H1 (cell line): ENCODE measurements around the gene ATAD3A. TPM values are rescaled to one million over a fixed set of nuclear protein-coding genes. Genes with fewer than 3 reads are reported as not detected.

Experiments
- CTCF ChIA-PET: fragments of 300-600 bp; sonication (Branson Sonifier 250); formaldehyde crosslinking; loops from one replicate; lab custom pipeline; 2021; ENCODE audit not compliant: partially characterized antibody; lab: Charles Lee
- POLR2A ChIA-PET: fragments of 300-600 bp; sonication (Branson Sonifier 250); formaldehyde crosslinking; loops from one replicate; lab custom pipeline; 2021; ENCODE audit warnings: inconsistent platforms; ENCODE audit not compliant: partially characterized antibody; lab: Charles Lee
- DNase-seq, 2 experiments: peaks; one replicate each; pipeline versions ENCODE4 v3.0.0 to v3.0.0-alpha.2; 2010 to 2022; ENCODE audit warnings: low spot score in 2 of 2, low read depth in 1 of 2, mixed read lengths in 1 of 2
- FAIRE-seq: peaks from 2 replicates; lab custom pipeline; 2011; peaks lifted over from hg19 to GRCh38; lab: Jason Lieb, UNC
- H2AFZ ChIP-seq: 2 replicates; pipeline ENCODE4 v1.8.1; 2012; ENCODE audit warnings: low read length, inconsistent platforms
- H2AK5ac ChIP-seq: 2 replicates; pipeline ENCODE4 v1.6.1; 2013; ENCODE audit warnings: low read depth, low read length
- H2BK120ac ChIP-seq: replicated peaks from 2 replicates; pipeline ENCODE3; 2013; ENCODE audit warnings: low read depth, low read length, inconsistent platforms
- H2BK12ac ChIP-seq: 2 replicates; pipeline ENCODE4 v1.6.1; 2013; ENCODE audit warnings: low read depth, low read length
- H2BK15ac ChIP-seq: 2 replicates; pipeline ENCODE4 v1.6.1; 2013; ENCODE audit warnings: low read length
- H2BK20ac ChIP-seq: 2 replicates; pipeline ENCODE4 v1.6.1; 2013; ENCODE audit warnings: low read length
- H2BK5ac ChIP-seq: 2 replicates; pipeline ENCODE4 v1.6.1; 2013; ENCODE audit warnings: low read depth, low read length
- H3K14ac ChIP-seq: 2 replicates; pipeline ENCODE4 v1.6.1; 2013; ENCODE audit warnings: inconsistent platforms; ENCODE audit not compliant: insufficient read length
- H3K18ac ChIP-seq: 2 replicates; pipeline ENCODE4 v1.6.1; 2013; ENCODE audit warnings: low read length; ENCODE audit errors: extremely low read depth
- H3K23ac ChIP-seq: 2 replicates; pipeline ENCODE4 v1.6.1; 2013; ENCODE audit warnings: inconsistent platforms; ENCODE audit not compliant: insufficient read length
- H3K23me2 ChIP-seq: 2 replicates; pipeline ENCODE4 v1.6.1; 2013; ENCODE audit warnings: low read depth, low read length
- H3K27ac ChIP-seq: 2 replicates; pipeline ENCODE4 v1.6.1; 2011; ENCODE audit warnings: low read depth, low read length, inconsistent platforms
- H3K27me3 ChIP-seq, 4 experiments: replicated peaks in 1 of 4; 1 replicate in 1 of 4; 2 replicates in 3 of 4; pipeline versions ENCODE4 v1.6.1 to v1.8.1; 2011 to 2013; ENCODE audit warnings: low read length in 3 of 4, mild to moderate bottlenecking in 3 of 4, inconsistent platforms in 2 of 4, mixed read lengths in 2 of 4, moderate library complexity in 1 of 4; ENCODE audit not compliant: control insufficient read depth in 3 of 4, insufficient read depth in 3 of 4; ENCODE audit errors: extremely low read depth in 1 of 4
- H3K36me3 ChIP-seq, 4 experiments: 2 replicates each; pipeline versions ENCODE4 v1.6.1 to v1.8.1; 2011 to 2013; ENCODE audit warnings: mild to moderate bottlenecking in 4 of 4, low read length in 3 of 4, moderate library complexity in 2 of 4, control low read depth in 1 of 4, inconsistent platforms in 1 of 4; ENCODE audit not compliant: insufficient read depth in 4 of 4, control insufficient read depth in 2 of 4
- H3K4ac ChIP-seq: replicated peaks from 2 replicates; pipeline ENCODE3; 2013; ENCODE audit warnings: low read length, low read depth, mixed read lengths, inconsistent platforms; ENCODE audit not compliant: insufficient read length
- H3K4me1 ChIP-seq, 4 experiments: replicated peaks in 1 of 4; 1 replicate in 1 of 4; 2 replicates in 3 of 4; pipeline versions ENCODE4 v1.6.1 to v1.8.1; 2011 to 2013; ENCODE audit warnings: low read length in 3 of 4, inconsistent platforms in 2 of 4, mixed read lengths in 1 of 4; ENCODE audit not compliant: insufficient read depth in 4 of 4, control insufficient read depth in 3 of 4
- H3K4me2 ChIP-seq, 2 experiments: 2 replicates each; pipeline versions ENCODE4 v1.6.1 to v1.8.1; 2011 to 2013; ENCODE audit warnings: low read depth in 2 of 2, low read length in 2 of 2, control low read depth in 1 of 2, inconsistent platforms in 1 of 2, mild to moderate bottlenecking in 1 of 2; ENCODE audit not compliant: insufficient read depth in 1 of 2
- H3K4me3 ChIP-seq, 4 experiments: fragments of 200-600, 300-600 bp in 1 of 4; sonication (generic), shearing (Covaris generic), sonication (Bioruptor Twin) in 1 of 4; 2 replicates each; pipeline versions ENCODE4 v1.5.1 to v1.8.1; 2011 to 2016; ENCODE audit warnings: low read length in 4 of 4, low read depth in 3 of 4, control low read depth in 2 of 4, inconsistent platforms in 2 of 4, mild to moderate bottlenecking in 2 of 4, mixed read lengths in 1 of 4, moderate library complexity in 1 of 4; ENCODE audit not compliant: insufficient read depth in 2 of 4; ENCODE audit errors: extremely low read depth in 1 of 4
- H3K56ac ChIP-seq: replicated peaks from 2 replicates; pipeline ENCODE3; 2013; ENCODE audit warnings: low read depth, mild to moderate bottlenecking, mixed read lengths, low read length, inconsistent platforms; ENCODE audit not compliant: insufficient read length
- H3K79me1 ChIP-seq: 2 replicates; pipeline ENCODE4 v1.6.1; 2013; ENCODE audit warnings: low read depth, low read length, control low read depth
- H3K79me2 ChIP-seq, 2 experiments: 2 replicates each; pipeline versions ENCODE4 v1.6.1 to v1.8.1; 2012 to 2013; ENCODE audit warnings: low read length in 2 of 2, mild to moderate bottlenecking in 2 of 2, inconsistent platforms in 1 of 2; ENCODE audit not compliant: insufficient read depth in 2 of 2, control insufficient read depth in 1 of 2
- H3K9ac ChIP-seq, 4 experiments: replicated peaks in 1 of 4; 1 replicate in 1 of 4; 2 replicates in 3 of 4; pipeline versions ENCODE4 v1.6.1 to v1.8.1; 2011 to 2013; ENCODE audit warnings: low read depth in 3 of 4, low read length in 3 of 4, control low read depth in 2 of 4, mild to moderate bottlenecking in 2 of 4, moderate library complexity in 2 of 4, inconsistent platforms in 1 of 4; ENCODE audit errors: extremely low read depth in 1 of 4
- H3K9me3 ChIP-seq, 2 experiments: 2 replicates each; pipeline versions ENCODE4 v1.6.1 to v1.8.1; 2012 to 2013; ENCODE audit warnings: mild to moderate bottlenecking in 2 of 2, moderate library complexity in 2 of 2, control low read depth in 1 of 2, inconsistent platforms in 1 of 2, low read depth in 1 of 2, low read length in 1 of 2, mixed read lengths in 1 of 2; ENCODE audit not compliant: insufficient read depth in 2 of 2
- H4K20me1 ChIP-seq, 2 experiments: replicated peaks in 1 of 2; 2 replicates each; pipeline versions ENCODE3 to v1.8.1; 2011 to 2013; ENCODE audit warnings: inconsistent platforms in 2 of 2, low read length in 2 of 2, mild to moderate bottlenecking in 1 of 2; ENCODE audit not compliant: insufficient read depth in 2 of 2, control insufficient read depth in 1 of 2
- H4K5ac ChIP-seq: 2 replicates; pipeline ENCODE4 v1.6.1; 2013; ENCODE audit warnings: low read length, low read depth, mixed read lengths, inconsistent platforms; ENCODE audit not compliant: insufficient read length
- H4K8ac ChIP-seq: 2 replicates; pipeline ENCODE4 v1.8.0; 2013; ENCODE audit warnings: mild to moderate bottlenecking, moderate library complexity, low read length, inconsistent platforms; ENCODE audit not compliant: insufficient read depth; ENCODE audit errors: extremely low read depth
- H4K91ac ChIP-seq: replicated peaks from 2 replicates; pipeline ENCODE3; 2013; ENCODE audit warnings: low read length, mixed read lengths, inconsistent platforms; ENCODE audit not compliant: insufficient read length
- BCL11A ChIP-seq, 2 experiments: IDR thresholded peaks; one replicate each; pipeline ENCODE4 v1.6.1; 2011; ENCODE audit warnings: low read depth in 2 of 2, low read length in 2 of 2, mild to moderate bottlenecking in 2 of 2
- CREB1 ChIP-seq: IDR thresholded peaks from 2 replicates; pipeline ENCODE4 v1.6.1; 2012; ENCODE audit warnings: inconsistent platforms
- EP300 ChIP-seq, 2 experiments: IDR thresholded peaks; 1 replicate in 1 of 2; 2 replicates in 1 of 2; pipeline ENCODE4 v1.6.1; 2011 to 2012; ENCODE audit warnings: low read depth in 2 of 2, low read length in 2 of 2, mild to moderate bottlenecking in 2 of 2, borderline replicate concordance in 1 of 2, inconsistent platforms in 1 of 2, moderate library complexity in 1 of 2
- EZH2 ChIP-seq: fragments of 200-600 bp; sonication (generic); IDR thresholded peaks from 2 replicates; pipeline ENCODE4 v1.7.1; 2012; ENCODE audit warnings: low read depth, mild to moderate bottlenecking, moderate library complexity, low read length, inconsistent platforms; ENCODE audit not compliant: severe bottlenecking
- GTF2F1 ChIP-seq: IDR thresholded peaks from 2 replicates; pipeline ENCODE4 v1.6.1; 2012; ENCODE audit warnings: low read depth, low read length, improper control_type of control experiment, borderline replicate concordance
- KDM1A ChIP-seq: fragments of 200-600, 300-600 bp; sonication (generic); IDR thresholded peaks from 2 replicates; pipeline ENCODE4 v1.7.1; 2016; ENCODE audit warnings: mild to moderate bottlenecking, low read length, borderline replicate concordance
- NANOG ChIP-seq: IDR thresholded peaks from 2 replicates; pipeline ENCODE4 v1.6.1; 2011; ENCODE audit warnings: low read length, low read depth, mild to moderate bottlenecking, inconsistent platforms; ENCODE audit not compliant: insufficient read depth, poor library complexity, severe bottlenecking
- POLR2A ChIP-seq, 2 experiments: IDR thresholded peaks; 1 replicate in 1 of 2; 2 replicates in 1 of 2; pipeline ENCODE4 v1.6.1; 2011; ENCODE audit warnings: low read depth in 2 of 2, low read length in 2 of 2, mild to moderate bottlenecking in 2 of 2; ENCODE audit errors: control extremely low read depth in 1 of 2
- POLR2AphosphoS5 ChIP-seq: IDR thresholded peaks from 2 replicates; pipeline ENCODE4 v1.6.1; 2011; ENCODE audit warnings: low read depth, low read length
- SIN3A ChIP-seq, 2 experiments: IDR thresholded peaks in 1 of 2; conservative IDR thresholded peaks in 1 of 2; 2 replicates each; pipeline ENCODE4 v1.6.1; 2011 to 2012; ENCODE audit warnings: low read length in 2 of 2, improper control_type of control experiment in 1 of 2, low read depth in 1 of 2, mild to moderate bottlenecking in 1 of 2
- SRF ChIP-seq: IDR thresholded peaks from 2 replicates; pipeline ENCODE4 v1.6.1; 2011; ENCODE audit warnings: mild to moderate bottlenecking, low read depth, low read length, moderate library complexity
- TAF7 ChIP-seq: optimal IDR thresholded peaks from 2 replicates; pipeline ENCODE3; 2011; ENCODE audit warnings: low read depth, mild to moderate bottlenecking, inconsistent platforms, low read length, moderate library complexity, borderline replicate concordance
- WGBS, 2 experiments: shearing (Covaris generic) in 1 of 2; methylation state at CpG; one replicate each; pipeline versions ENCODE4 v1.1.6 to v1.1.7; 2013 to 2015; ENCODE audit warnings: low lambda C conversion rate in 2 of 2, mixed read lengths in 2 of 2, inconsistent platforms in 1 of 2, low coverage in 1 of 2, missing lambda C conversion rate in 1 of 2; ENCODE audit not compliant: insufficient replicate concordance in 2 of 2, insufficient coverage in 1 of 2, insufficient read length in 1 of 2; ENCODE audit errors: extremely low coverage in 1 of 2, missing lambda C conversion rate in 1 of 2; 5-methylcytosine and 5-hydroxymethylcytosine counted together
- polyA plus RNA-seq, 7 experiments: library from polyadenylated mRNA; depleted of rRNA in 3 of 7; stranded (reverse) in 5 of 7; unstranded in 2 of 7; fragments of >200 nt in 5 of 7; fragments of 200-250 nt in 2 of 7; gene quantifications; 1 replicate in 5 of 7; 2 replicates in 1 of 7; 4 replicates in 1 of 7; pipeline versions ENCODE4 v1.2.1 to v1.2.3, GENCODE V29; 2011 to 2013; ENCODE audit warnings: missing spikeins in 2 of 7, mixed read lengths in 2 of 7
- total RNA-seq: library from RNA; stranded (reverse); fragmentation: NEBNext Ultra II Directional; extraction: Animal tissue kit (Norgen Biotek cat#: 25700); gene quantifications from 2 replicates; pipeline ENCODE4 v1.2.1, GENCODE V29; 2021

ATAD3A gene
- total and polyA plus RNA-seq, 2 of the 8 experiments (the other 6 are each of a cell fraction or from before 2014, with no cell fraction given): 28.3 to 64.7 TPM

DNA sequence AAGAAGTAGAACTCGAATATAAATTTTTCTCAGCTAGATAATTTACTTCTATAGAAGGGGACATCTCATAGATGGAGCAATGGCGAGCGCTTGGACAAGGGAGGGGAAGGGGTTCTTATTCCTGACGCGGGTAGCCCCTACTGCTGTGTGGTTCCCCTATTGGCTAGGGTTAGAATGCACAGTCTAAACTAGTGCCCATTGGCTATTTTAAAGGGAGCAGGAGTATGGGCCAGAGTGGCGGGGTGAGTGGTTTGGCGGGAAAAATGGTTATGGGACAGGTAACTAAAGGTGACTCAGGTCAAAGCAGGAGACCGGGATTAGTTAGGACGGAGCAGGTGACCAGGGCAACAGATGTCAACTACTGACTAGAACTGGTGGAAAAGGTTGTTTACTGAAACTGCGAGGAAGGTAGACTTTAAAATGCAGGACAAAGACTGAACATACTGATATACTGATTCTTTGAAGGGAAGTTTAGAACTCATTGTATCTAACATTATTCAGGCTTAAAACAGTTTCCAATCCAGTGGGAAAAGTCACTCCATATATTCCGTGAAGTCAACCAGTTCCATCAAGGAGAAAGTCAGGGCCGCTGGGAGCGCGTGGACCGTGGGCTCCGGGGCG is 940 bp upstream of the ATAD3A start:
- peaks cover 0 to 2% of the 10 kb centered on the region in 2 experiments; a peak in 1 of 4 replicates for H3K79me2 ChIP-seq
- H3K9me3 ChIP-seq: no peaks in the 10 kb centered on the region
- no peak overlapping the region for H3K14ac ChIP-seq
- peak overlapping the region; percentile 52 for H3K56ac ChIP-seq
- H3K18ac ChIP-seq: no peak overlapping the region
- H3K23ac ChIP-seq: no peak overlapping the region
- H2BK15ac ChIP-seq: no peak overlapping the region
- CTCF ChIA-PET: interaction anchor here (1.1 kb wide), 1 partner anchor 81 kb away, joined by 4 read pairs; no protein-coding TSS in a partner anchor
- H2BK12ac ChIP-seq: no peak overlapping the region
- H4K91ac ChIP-seq: peak overlapping the region; percentile 54
- H4K20me1 ChIP-seq: peaks cover 0 to 2% of the 10 kb centered on the region in 2 experiments
- peak overlapping the region; percentile 70 to 78 for H3K4me2 ChIP-seq
- H2AK5ac ChIP-seq: no peak overlapping the region
- peak overlapping the region; percentile 85 for H3K27ac ChIP-seq
- peak in 1 of 2 experiments; percentile 33 for DNase-seq
- no peaks in the 10 kb centered on the region for H3K79me1 ChIP-seq
- 0 out of 2 replicates have a peak overlapping the region, but pooled peaks have one; percentile 14 for H2AFZ ChIP-seq
- H3K36me3 ChIP-seq: no peaks in the 10 kb centered on the region
- H3K4ac ChIP-seq: no peak overlapping the region
- H4K5ac ChIP-seq: peak overlapping the region; percentile 93
- no peaks in the 10 kb centered on the region for H3K27me3 ChIP-seq
- H3K4me1 ChIP-seq: no peaks in the 10 kb centered on the region; a peak in 1 of 7 replicates
- H4K8ac ChIP-seq: peak overlapping the region; percentile 93
- H2BK120ac ChIP-seq: no peak overlapping the region
- FAIRE-seq: no peak
- WGBS, 2 experiments: 15% methylated on average over 17 of the region's 17 CpGs; no CpG with 5 or more reads in 1 of the 2 experiments
- POLR2A ChIA-PET: interaction anchor here (0.6 to 1.6 kb wide), 8 partner anchors 11 to 200 kb away, joined by 3 to 5 read pairs (median 3); partner anchors contain the start of gene MRPL20
- H3K23me2 ChIP-seq: peaks cover 2% of the 10 kb centered on the region; the same call in 1 of the 2 replicates
- no peak overlapping the region for H2BK5ac ChIP-seq
- H3K4me3 ChIP-seq: peak overlapping the region; percentile 61 to 82 (median 76)
- H3K9ac ChIP-seq: peak overlapping the region; percentile 51 to 88 (median 85); a peak in 6 of 7 replicates
- H2BK20ac ChIP-seq: no peak overlapping the region
- TF ChIP-seq BCL11A (IDR thresholded peaks at IDR 0.05; ENCODE audit: low read depth in 2 of 2, low read length in 2 of 2): no peak
- TF ChIP-seq CREB1: 0 out of 2 replicates have a peak, but pooled peaks have one; percentile 19
- TF ChIP-seq POLR2AphosphoS5: 0 out of 2 replicates have a peak, but pooled peaks have one; percentile 15
- peak in 1 of 2 experiments; percentile 6; a peak in 1 of 4 replicates for TF ChIP-seq SIN3A (conservative IDR thresholded peaks at IDR 0.05 in 1 of 2, IDR thresholded peaks at IDR 0.05 in 1 of 2; ENCODE audit: low read depth in 1 of 2, low read length in 2 of 2)
- TF ChIP-seq TAF7: no peak
- TF ChIP-seq NANOG: no peak
- no peak for TF ChIP-seq SRF
- no peak for TF ChIP-seq EP300 (IDR thresholded peaks at IDR 0.05; ENCODE audit: borderline replicate concordance in 1 of 2, low read depth in 2 of 2, low read length in 2 of 2)
- TF ChIP-seq POLR2A (IDR thresholded peaks at IDR 0.05; ENCODE audit: control extremely low read depth in 1 of 2, low read depth in 2 of 2, low read length in 2 of 2): no peak
- no peak for TF ChIP-seq GTF2F1
- no peak for TF ChIP-seq KDM1A
- TF ChIP-seq EZH2: no peak
